GM23248 (cell line): Measurements from ENCODE around the gene UBQLNL.

ENCODE experiments used
- EZH2 ChIP-seq: fragments of 200-600 bp; sonication (generic); IDR thresholded peaks from 2 replicates; pipeline ENCODE4 v1.6.1; 2018; ENCODE audit warnings: antibody characterized with exemption, mild to moderate bottlenecking; ENCODE audit not compliant: insufficient read depth, poor library complexity, severe bottlenecking
- EZH2phosphoT487 ChIP-seq: fragments of 200-600 bp; sonication (generic); IDR thresholded peaks from 2 replicates; pipeline ENCODE4 v1.6.1; 2018; ENCODE audit warnings: antibody characterized with exemption, moderate library complexity, mild to moderate bottlenecking, low read depth; ENCODE audit not compliant: insufficient read depth

- TF ChIP-seq EZH2 (no peak), EZH2phosphoT487 (no peak)
These were observed 8.3 kb upstream of the UBQLNL start for GRCh38 chr11:5524756-5525155.
